Common myeloid progenitor, CD34-positive (primary cell): ENCODE results near the gene NGB.

Source experiments
- CTCF ChIA-PET: fragments of 350-600 bp; sonication (Branson Sonifier 250); formaldehyde crosslinking; loops from one replicate; lab custom pipeline; 2021; ENCODE audit warnings: antibody characterized with exemption; lab: Charles Lee
- POLR2A ChIA-PET: fragments of 350-600 bp; sonication (Branson Sonifier 250); formaldehyde crosslinking; loops from one replicate; lab custom pipeline; 2021; ENCODE audit warnings: antibody characterized with exemption; lab: Charles Lee
- DNase-seq, 3 donors: peaks; one replicate each; pipeline versions ENCODE4 v3.0.0 to v3.0.0-alpha.2; 2013
- H3K27ac ChIP-seq, 2 experiments: 1 replicate in 1 of 2; 2 replicates in 1 of 2; pipeline ENCODE4 v1.7.0; 2013; ENCODE audit warnings: inconsistent platforms in 2 of 2, low read length in 2 of 2, mild to moderate bottlenecking in 2 of 2, low read depth in 1 of 2, moderate library complexity in 1 of 2; ENCODE audit not compliant: severe bottlenecking in 2 of 2, insufficient read depth in 1 of 2, poor library complexity in 1 of 2
- H3K27me3 ChIP-seq, 5 experiments: replicated peaks in 2 of 5; 1 replicate in 3 of 5; 2 replicates in 2 of 5; pipeline versions ENCODE4 v1.6.1 to v1.7.0; 2013; ENCODE audit warnings: low read length in 4 of 5, mild to moderate bottlenecking in 2 of 5, moderate library complexity in 2 of 5, inconsistent platforms in 1 of 5; ENCODE audit not compliant: insufficient read depth in 5 of 5, control insufficient read depth in 4 of 5
- H3K36me3 ChIP-seq, 4 experiments: 1 replicate in 2 of 4; 2 replicates in 2 of 4; pipeline versions ENCODE4 v1.6.1 to v1.7.0; 2013; ENCODE audit warnings: low read length in 3 of 4, control low read depth in 1 of 4, mild to moderate bottlenecking in 1 of 4; ENCODE audit not compliant: control insufficient read depth in 4 of 4, insufficient read depth in 4 of 4
- H3K4me1 ChIP-seq, 4 experiments: 1 replicate in 3 of 4; 2 replicates in 1 of 4; pipeline versions ENCODE4 v1.6.1 to v1.7.1; 2013; ENCODE audit warnings: low read length in 3 of 4, mild to moderate bottlenecking in 3 of 4, control low read depth in 1 of 4, inconsistent platforms in 1 of 4, moderate library complexity in 1 of 4; ENCODE audit not compliant: control insufficient read depth in 4 of 4, insufficient read depth in 4 of 4; ENCODE audit errors: control extremely low read depth in 1 of 4
- H3K4me3 ChIP-seq, 7 experiments: 1 replicate in 4 of 7; 2 replicates in 3 of 7; pipeline versions ENCODE4 v1.5.1 to v1.7.0; 2013; ENCODE audit warnings: mild to moderate bottlenecking in 7 of 7, low read length in 6 of 7, moderate library complexity in 6 of 7, inconsistent platforms in 2 of 7, low read depth in 2 of 7, control low read depth in 1 of 7; ENCODE audit not compliant: insufficient read depth in 4 of 7, control insufficient read depth in 1 of 7; ENCODE audit errors: extremely low read depth in 1 of 7
- H3K9me3 ChIP-seq, 5 experiments: 1 replicate in 4 of 5; 2 replicates in 1 of 5; pipeline versions ENCODE4 v1.6.1 to v1.7.1; 2013; ENCODE audit warnings: low read length in 4 of 5, mild to moderate bottlenecking in 2 of 5, inconsistent platforms in 1 of 5, low read depth in 1 of 5, moderate library complexity in 1 of 5; ENCODE audit not compliant: control insufficient read depth in 4 of 5, insufficient read depth in 2 of 5; ENCODE audit errors: control extremely low read depth in 1 of 5
- WGBS: methylation state at CpG from one replicate; pipeline ENCODE4 v1.1.5; 2013; ENCODE audit not compliant: insufficient coverage; 5-methylcytosine and 5-hydroxymethylcytosine counted together

The NGB gene

DNA sequence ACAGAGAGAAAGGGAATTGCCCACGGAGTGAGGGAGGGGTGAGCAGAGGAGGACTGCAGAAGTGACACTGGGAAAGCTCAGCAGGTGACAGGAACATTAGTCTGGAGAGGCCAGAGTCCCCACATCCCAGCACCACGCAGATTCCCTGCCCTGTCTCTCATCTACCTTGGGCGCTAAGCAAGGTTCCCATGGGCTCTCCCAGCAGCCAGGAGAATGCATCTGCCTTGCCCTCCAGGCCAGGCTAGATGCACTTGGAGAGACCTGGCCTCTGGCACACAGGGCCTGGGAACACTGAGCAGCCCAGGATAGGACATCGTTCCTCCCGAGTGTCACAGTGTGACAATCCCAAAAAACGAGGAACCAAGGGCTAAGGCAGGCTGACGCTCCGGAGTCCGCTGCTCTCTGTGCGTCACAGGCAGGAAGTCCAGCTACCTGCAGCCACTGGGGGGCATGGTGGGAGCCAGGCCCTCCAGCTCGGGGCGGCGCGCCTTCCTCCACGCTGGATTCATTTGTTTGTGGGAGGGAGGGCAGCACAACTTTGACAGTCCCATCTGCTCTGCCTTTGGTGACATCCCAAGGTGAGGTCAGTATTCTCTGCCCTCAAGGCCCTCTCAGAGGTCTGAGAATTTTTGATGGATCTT, 5.4 kb upstream of the NGB start:
- Histone ChIP-seq H3K27ac (no peak overlapping the region), H3K9me3 (no peaks in the 10 kb centered on the region), H3K4me3 (no peak overlapping the region), H3K36me3 (peaks cover 0 to 16% (median 9%) of the 10 kb centered on the region in 4 experiments), H3K27me3 (peaks cover 0 to 19% (median 5%) of the 10 kb centered on the region in 5 experiments), H3K4me1 (peaks cover 0 to under 1% (median under 1%) of the 10 kb centered on the region in 4 experiments)
- POLR2A ChIA-PET = no interaction called here
- WGBS = 88% methylated on average over 10 of the region's 15 CpGs
- DNase-seq = no peak
- CTCF ChIA-PET = interaction anchor here (1.3 to 2.9 kb wide), 3 partner anchors 10 to 90 kb away, joined by 4 to 8 read pairs (median 4); no protein-coding TSS in a partner anchor

DNA sequence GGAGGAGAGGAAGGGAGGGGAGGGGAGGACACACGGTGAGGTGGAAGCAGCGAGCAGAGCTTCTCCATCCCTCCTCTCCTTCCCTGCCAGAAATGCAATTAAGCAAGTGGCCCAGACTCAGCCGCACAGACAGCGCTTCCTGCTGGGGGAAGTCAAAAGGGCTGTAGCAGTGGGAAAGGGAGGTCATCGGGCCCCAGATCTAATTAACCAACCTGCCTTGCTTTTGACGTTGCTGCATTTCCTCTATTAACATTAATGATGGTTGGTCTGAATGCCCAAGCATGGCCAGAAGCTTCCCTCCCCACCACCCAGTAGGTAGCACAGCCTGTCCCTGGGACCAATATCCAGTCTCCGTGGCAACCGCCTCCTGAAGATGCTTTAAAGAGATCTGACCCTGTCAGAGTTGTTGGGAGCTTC, 4.6 kb upstream of the NGB start:
- Histone ChIP-seq H3K9me3 (no peaks in the 10 kb centered on the region), H3K27me3 (peaks cover 0 to 27% (median 8%) of the 10 kb centered on the region in 5 experiments), H3K4me3 (no peak overlapping the region), H3K36me3 (peaks cover 0 to 16% (median 9%) of the 10 kb centered on the region in 4 experiments), H3K4me1 (peaks cover 0 to 9% (median 8%) of the 10 kb centered on the region in 4 experiments), H3K27ac (no peak overlapping the region)
- DNase-seq = no peak
- ChIA-PET CTCF (interaction anchor here (0.9 to 2.9 kb wide), 2 partner anchors 9 to 40 kb away, joined by 3 to 8 read pairs; no protein-coding TSS in a partner anchor), POLR2A (no interaction called here)
- WGBS = 93% methylated on average over 2 of the region's 8 CpGs

DNA sequence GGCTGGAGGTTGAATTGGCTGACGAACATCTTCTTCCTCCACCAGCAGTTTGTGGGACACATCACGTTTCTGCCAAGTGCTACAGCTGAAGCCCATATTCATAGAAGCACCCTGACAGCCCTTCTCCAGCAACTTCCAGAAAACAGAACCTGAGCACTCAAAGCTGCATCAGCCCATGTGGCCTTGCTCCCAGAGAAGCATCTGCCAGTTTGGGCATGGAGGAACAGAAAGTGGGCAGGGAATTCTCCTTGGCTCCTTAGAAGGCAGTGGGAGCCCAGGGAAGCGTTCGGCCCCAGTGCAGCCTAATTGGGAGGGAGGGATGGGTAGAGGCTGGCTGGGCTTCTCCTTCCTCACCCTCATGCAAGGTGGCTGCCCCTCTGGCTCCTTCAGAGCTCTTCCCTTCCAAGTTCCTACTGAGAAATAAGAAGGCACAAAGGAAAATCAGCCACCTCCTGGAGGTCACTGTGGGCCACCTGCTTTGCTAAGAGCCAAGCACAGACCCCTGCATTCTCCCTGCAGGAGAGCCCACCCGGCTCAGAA, 4.1 kb upstream of the NGB start:
- DNase-seq = no peak
- peaks cover 0 to 13% (median 8%) of the 10 kb centered on the region in 4 experiments for H3K36me3 ChIP-seq
- no peak overlapping the region for H3K27ac ChIP-seq
- peaks cover 0 to 14% (median 12%) of the 10 kb centered on the region in 4 experiments for H3K4me1 ChIP-seq
- H3K9me3 ChIP-seq = no peaks in the 10 kb centered on the region
- H3K4me3 ChIP-seq = no peak overlapping the region
- 83% methylated on average over 2 of the region's 5 CpGs for WGBS
- ChIA-PET POLR2A (no interaction called here), CTCF (interaction anchor here (0.9 to 2.9 kb wide), 2 partner anchors 9 to 41 kb away, joined by 3 to 8 read pairs; no protein-coding TSS in a partner anchor)
- H3K27me3 ChIP-seq = peaks cover 0 to 32% (median 8%) of the 10 kb centered on the region in 5 experiments

GRCh38 chr14:77273796-77274195, 2.8 kb upstream of the NGB start:
- peaks cover 0 to 8% (median 3%) of the 10 kb centered on the region in 4 experiments for H3K36me3 ChIP-seq
- no peak overlapping the region for H3K27ac ChIP-seq
- H3K9me3 ChIP-seq = no peaks in the 10 kb centered on the region
- H3K4me3 ChIP-seq = no peak overlapping the region
- POLR2A ChIA-PET = interaction anchor here (0.5 kb wide), 1 partner anchor 418 kb away, joined by 4 read pairs; no protein-coding TSS in a partner anchor
- WGBS = 83% methylated on average over 4 of the region's 4 CpGs
- CTCF ChIA-PET = interaction anchor here (0.6 to 2.9 kb wide), 3 partner anchors 8 to 116 kb away, joined by 3 to 8 read pairs (median 3); no protein-coding TSS in a partner anchor
- H3K4me1 ChIP-seq = peaks cover 0 to 23% (median 16%) of the 10 kb centered on the region in 4 experiments
- no peak for DNase-seq
- H3K27me3 ChIP-seq = peaks cover 0 to 44% (median 13%) of the 10 kb centered on the region in 5 experiments

DNA sequence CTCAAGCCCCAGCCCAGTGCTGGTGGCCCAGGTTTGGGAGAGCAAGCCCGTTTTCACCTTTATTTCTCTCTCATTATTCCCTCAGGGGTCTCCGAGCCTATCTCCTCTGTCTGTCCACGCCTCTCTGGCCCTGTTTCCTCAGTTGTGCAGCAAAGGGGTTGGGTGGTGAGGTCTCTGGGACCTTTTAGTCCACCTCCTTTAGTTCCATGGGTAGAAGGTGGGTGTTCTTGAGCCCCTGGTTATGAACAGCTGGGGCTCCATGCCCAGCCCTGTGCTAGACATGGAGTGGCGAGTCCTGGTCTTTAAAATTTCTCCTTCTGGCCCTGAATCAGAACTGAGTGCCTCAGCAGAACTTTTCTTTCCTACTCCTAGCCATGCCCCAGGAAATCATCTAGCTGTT, 1.3 kb upstream of the NGB start:
- no peak for DNase-seq
- WGBS = 100% methylated on average over 1 of the region's 4 CpGs
- H3K27me3 ChIP-seq = peaks cover 0 to 56% (median 19%) of the 10 kb centered on the region in 5 experiments

GRCh38 chr14:77270361-77271112, 469 bp downstream of the NGB start:
- Histone ChIP-seq H3K4me1 (peaks cover 0 to 23% (median 16%) of the 10 kb centered on the region in 4 experiments), H3K27me3 (peaks cover 0 to 56% (median 19%) of the 10 kb centered on the region in 5 experiments), H3K4me3 (peak overlapping the region in 4 of 7 experiments; percentile 20 to 46 (median 38)), H3K27ac (no peak overlapping the region), H3K36me3 (no peaks in the 10 kb centered on the region), H3K9me3 (peaks cover 0 to 7% (median 3%) of the 10 kb centered on the region in 5 experiments)
- ChIA-PET POLR2A (no interaction called here), CTCF (interaction anchor here (0.8 kb wide), 1 partner anchor 31 kb away, joined by 3 read pairs; no protein-coding TSS in a partner anchor)
- 2% methylated on average over 56 of the region's 84 CpGs for WGBS
- DNase-seq = peak in 2 of 3 donors; percentile 13 to 27

More for the DNA sequence above, 1.3 kb upstream of the NGB start:
- Histone ChIP-seq H3K4me1 (peaks cover 0 to 23% (median 16%) of the 10 kb centered on the region in 4 experiments), H3K27ac (no peak overlapping the region), H3K36me3 (peaks cover 0 to 3% (median 0%) of the 10 kb centered on the region in 4 experiments), H3K4me3 (no peak overlapping the region), H3K9me3 (peaks cover 0 to 7% (median 3%) of the 10 kb centered on the region in 5 experiments)
- ChIA-PET POLR2A (no interaction called here), CTCF (interaction anchor here (0.9 kb wide), 1 partner anchor 25 kb away, joined by 4 read pairs; no protein-coding TSS in a partner anchor)
